Mesenchymal stem cell (in vitro differentiated cells and primary cell): ENCODE data around the gene INSYN2B.

Experiments used
- DNase-seq: peaks from one replicate; pipeline ENCODE4 v3.0.0-alpha.2; 2013
- H2AFZ ChIP-seq: one replicate; pipeline ENCODE4 v1.6.1; 2013; ENCODE audit warnings: low read depth, mild to moderate bottlenecking, control low read depth, inconsistent platforms, low read length, moderate library complexity
- H2AK5ac ChIP-seq: 2 replicates; pipeline ENCODE4 v1.6.1; 2013; ENCODE audit warnings: low read length, moderate library complexity, mild to moderate bottlenecking, inconsistent platforms; ENCODE audit not compliant: severe bottlenecking
- H2BK120ac ChIP-seq: one replicate; pipeline ENCODE4 v1.6.1; 2013; ENCODE audit warnings: low read depth, mild to moderate bottlenecking, inconsistent platforms, low read length, moderate library complexity
- H2BK12ac ChIP-seq, 2 experiments: one replicate each; pipeline ENCODE4 v1.6.1; 2013; ENCODE audit warnings: inconsistent platforms in 2 of 2, low read length in 2 of 2, mild to moderate bottlenecking in 2 of 2, moderate library complexity in 2 of 2, control low read depth in 1 of 2
- H2BK15ac ChIP-seq: one replicate; pipeline ENCODE4 v1.6.1; 2013; ENCODE audit warnings: mild to moderate bottlenecking, low read depth, inconsistent platforms; ENCODE audit not compliant: poor library complexity, severe bottlenecking
- H2BK5ac ChIP-seq: 2 replicates; pipeline ENCODE4 v1.6.1; 2013; ENCODE audit warnings: low read depth, mild to moderate bottlenecking, low read length, control low read depth, inconsistent platforms; ENCODE audit not compliant: poor library complexity, severe bottlenecking
- H3K14ac ChIP-seq, 2 experiments: one replicate each; pipeline ENCODE4 v1.6.1; 2013; ENCODE audit warnings: inconsistent platforms in 2 of 2, low read length in 2 of 2, control low read depth in 1 of 2, mild to moderate bottlenecking in 1 of 2, moderate library complexity in 1 of 2
- H3K18ac ChIP-seq, 2 experiments: one replicate each; pipeline ENCODE4 v1.6.1; 2013; ENCODE audit warnings: inconsistent platforms in 2 of 2, low read length in 2 of 2, control low read depth in 1 of 2, low read depth in 1 of 2, mild to moderate bottlenecking in 1 of 2
- H3K23ac ChIP-seq, 2 experiments: one replicate each; pipeline ENCODE4 v1.6.1; 2013; ENCODE audit warnings: inconsistent platforms in 2 of 2, low read length in 2 of 2, mild to moderate bottlenecking in 2 of 2, moderate library complexity in 2 of 2, control low read depth in 1 of 2
- H3K27ac ChIP-seq: 2 replicates; pipeline ENCODE4 v1.5.1; 2013; ENCODE audit warnings: mild to moderate bottlenecking, moderate library complexity, low read length, control low read depth, inconsistent platforms; ENCODE audit not compliant: poor library complexity, severe bottlenecking
- H3K27me3 ChIP-seq, 2 experiments: 2 replicates each; pipeline versions ENCODE4 v1.6.1 to v1.7.0; 2013; ENCODE audit warnings: low read length in 2 of 2, mild to moderate bottlenecking in 2 of 2, moderate library complexity in 2 of 2, control low read depth in 1 of 2, inconsistent platforms in 1 of 2; ENCODE audit not compliant: control insufficient read depth in 1 of 2, insufficient read depth in 1 of 2
- H3K36me3 ChIP-seq, 2 experiments: 2 replicates each; pipeline versions ENCODE4 v1.6.1 to v1.7.0; 2013; ENCODE audit warnings: low read length in 2 of 2, control low read depth in 1 of 2, inconsistent platforms in 1 of 2, low read depth in 1 of 2, mild to moderate bottlenecking in 1 of 2; ENCODE audit not compliant: insufficient read depth in 2 of 2, control insufficient read depth in 1 of 2
- H3K4ac ChIP-seq, 2 experiments: one replicate each; pipeline ENCODE4 v1.6.1; 2013; ENCODE audit warnings: inconsistent platforms in 2 of 2, low read length in 2 of 2, mild to moderate bottlenecking in 2 of 2, moderate library complexity in 2 of 2, control low read depth in 1 of 2, low read depth in 1 of 2
- H3K4me1 ChIP-seq: 2 replicates; pipeline ENCODE4 v1.6.1; 2013; ENCODE audit warnings: low read depth, low read length, control low read depth; ENCODE audit not compliant: control insufficient read depth, insufficient read depth
- H3K4me2 ChIP-seq: 2 replicates; pipeline ENCODE4 v1.6.1; 2013; ENCODE audit warnings: low read length, mild to moderate bottlenecking, inconsistent platforms; ENCODE audit not compliant: poor library complexity, severe bottlenecking
- H3K4me3 ChIP-seq, 2 experiments: 2 replicates each; pipeline versions ENCODE4 v1.5.1 to v1.7.0; 2013; ENCODE audit warnings: low read length in 2 of 2, mild to moderate bottlenecking in 2 of 2, control low read depth in 1 of 2, low read depth in 1 of 2; ENCODE audit not compliant: insufficient read depth in 1 of 2
- H3K79me1 ChIP-seq: replicated peaks from 2 replicates; pipeline ENCODE4 v1.6.1; 2013; ENCODE audit warnings: mild to moderate bottlenecking, control low read depth, low read length, inconsistent platforms; ENCODE audit not compliant: poor library complexity, severe bottlenecking
- H3K9ac ChIP-seq: 2 replicates; pipeline ENCODE4 v1.7.0; 2013; ENCODE audit warnings: mild to moderate bottlenecking, low read length, moderate library complexity
- H3K9me3 ChIP-seq: 2 replicates; pipeline ENCODE4 v1.7.0; 2013; ENCODE audit warnings: mild to moderate bottlenecking, low read length; ENCODE audit not compliant: control insufficient read depth
- H4K8ac ChIP-seq: one replicate; pipeline ENCODE4 v1.6.1; 2013; ENCODE audit warnings: inconsistent platforms, mild to moderate bottlenecking, low read length, moderate library complexity
- H4K91ac ChIP-seq: one replicate; pipeline ENCODE4 v1.6.1; 2013; ENCODE audit warnings: mild to moderate bottlenecking, low read length, inconsistent platforms
- WGBS: methylation state at CpG from one replicate; pipeline ENCODE4 v1.1.7; 2013; ENCODE audit warnings: mixed read lengths; 5-methylcytosine and 5-hydroxymethylcytosine counted together

Gene INSYN2B

GRCh38 chr5:169918228-169918627 lies 62.1 kb downstream of the INSYN2B start:
- Histone ChIP-seq H3K27ac (no peak overlapping the region), H2AFZ (no peak overlapping the region), H3K18ac (no peak overlapping the region), H3K4me2 (no peak overlapping the region), H3K23ac (no peak overlapping the region), H3K9me3 (no peaks in the 10 kb centered on the region), H3K27me3 (no peaks in the 10 kb centered on the region), H2BK120ac (no peak overlapping the region), H3K4ac (no peak overlapping the region), H3K4me1 (peaks cover 4% of the 10 kb centered on the region), H3K14ac (no peak overlapping the region), H2BK5ac (no peak overlapping the region), H3K36me3 (peaks cover 0 to 2% of the 10 kb centered on the region in 2 experiments), H2BK12ac (no peak overlapping the region), H3K79me1 (peaks cover 4% of the 10 kb centered on the region), H4K8ac (no peak overlapping the region), H2BK15ac (no peak overlapping the region), H3K4me3 (no peak overlapping the region), H2AK5ac (no peak overlapping the region), H3K9ac (no peak overlapping the region), H4K91ac (no peak overlapping the region)
- 75% methylated on average over 1 of the region's 2 CpGs for WGBS
- no peak for DNase-seq

- Histone ChIP-seq H3K18ac (no peak overlapping the region), H2BK15ac (no peak overlapping the region), H3K9ac (no peak overlapping the region), H3K4ac (no peak overlapping the region), H3K79me1 (peaks cover 4% of the 10 kb centered on the region), H4K8ac (no peak overlapping the region), H3K27me3 (no peaks in the 10 kb centered on the region), H3K36me3 (no peaks in the 10 kb centered on the region), H3K9me3 (no peaks in the 10 kb centered on the region), H4K91ac (no peak overlapping the region), H3K27ac (no peak overlapping the region), H3K4me2 (no peak overlapping the region), H3K4me3 (no peak overlapping the region), H3K14ac (no peak overlapping the region), H2BK5ac (no peak overlapping the region), H3K23ac (no peak overlapping the region), H2AFZ (no peak overlapping the region), H2AK5ac (no peak overlapping the region), H2BK120ac (no peak overlapping the region), H3K4me1 (peaks cover 4% of the 10 kb centered on the region), H2BK12ac (no peak overlapping the region)
- WGBS = 98% methylated on average over 2 of the region's 2 CpGs
- DNase-seq = peak; percentile 26
These were observed 62.8 kb downstream of the INSYN2B start for GRCh38 chr5:169917500-169917899.

GRCh38 chr5:169914766-169915165 lies 65.5 kb downstream of the INSYN2B start:
- DNase-seq = peak; percentile 74

GRCh38 chr5:169913479-169913878 lies 66.8 kb downstream of the INSYN2B start:
- no peak overlapping the region for H2BK120ac ChIP-seq
- H3K4me2 ChIP-seq = no peak overlapping the region
- no peak overlapping the region for H4K91ac ChIP-seq
- H3K9ac ChIP-seq = no peak overlapping the region
- H3K9me3 ChIP-seq = no peaks in the 10 kb centered on the region
- H2AK5ac ChIP-seq = no peak overlapping the region
- no peak overlapping the region for H2BK15ac ChIP-seq
- no peak overlapping the region for H3K27ac ChIP-seq
- peaks cover 4% of the 10 kb centered on the region for H3K4me1 ChIP-seq
- H2BK5ac ChIP-seq = no peak overlapping the region
- H3K23ac ChIP-seq = no peak overlapping the region
- no peak overlapping the region for H3K18ac ChIP-seq
- no peak overlapping the region for H3K4ac ChIP-seq
- WGBS = 100% methylated on average over 1 of the region's 2 CpGs
- H3K27me3 ChIP-seq = no peaks in the 10 kb centered on the region
- H4K8ac ChIP-seq = no peak overlapping the region
- H3K36me3 ChIP-seq = no peaks in the 10 kb centered on the region
- no peak overlapping the region for H3K14ac ChIP-seq
- no peak overlapping the region for H2AFZ ChIP-seq
- DNase-seq = no peak
- no peak overlapping the region for H2BK12ac ChIP-seq
- peaks cover 5% of the 10 kb centered on the region for H3K79me1 ChIP-seq
- H3K4me3 ChIP-seq = no peak overlapping the region

More at GRCh38 chr5:169914766-169915165, 65.5 kb downstream of the INSYN2B start:
- no peak overlapping the region for H3K23ac ChIP-seq
- no peaks in the 10 kb centered on the region for H3K36me3 ChIP-seq
- no peak overlapping the region for H2BK12ac ChIP-seq
- H3K79me1 ChIP-seq = peaks cover 5% of the 10 kb centered on the region
- WGBS = 48% methylated on average over 2 of the region's 2 CpGs
- peaks cover 4% of the 10 kb centered on the region for H3K4me1 ChIP-seq
- no peak overlapping the region for H3K18ac ChIP-seq
- H3K27me3 ChIP-seq = no peaks in the 10 kb centered on the region
- H3K4me2 ChIP-seq = no peak overlapping the region
- H2BK15ac ChIP-seq = no peak overlapping the region
- no peak overlapping the region for H4K91ac ChIP-seq
- H2BK5ac ChIP-seq = no peak overlapping the region
- no peak overlapping the region for H2BK120ac ChIP-seq
- no peak overlapping the region for H3K9ac ChIP-seq
- no peak overlapping the region for H4K8ac ChIP-seq
- H3K9me3 ChIP-seq = no peaks in the 10 kb centered on the region
- H2AK5ac ChIP-seq = no peak overlapping the region
- peak overlapping the region; percentile 13 for H3K27ac ChIP-seq
- no peak overlapping the region for H3K14ac ChIP-seq
- H2AFZ ChIP-seq = no peak overlapping the region
- H3K4ac ChIP-seq = no peak overlapping the region
- H3K4me3 ChIP-seq = no peak overlapping the region
